GM18868 (cell line): ENCODE results near the gene RXFP1.

ENCODE experiments used
- ATAC-seq: cut with Tn5 transposase; IDR thresholded peaks from one replicate; pipeline ENCODE4 v1.9.1; 2021; ENCODE audit warnings: mild to moderate bottlenecking, moderate library complexity; ENCODE audit not compliant: unreplicated experiment

The RXFP1 gene

DNA sequence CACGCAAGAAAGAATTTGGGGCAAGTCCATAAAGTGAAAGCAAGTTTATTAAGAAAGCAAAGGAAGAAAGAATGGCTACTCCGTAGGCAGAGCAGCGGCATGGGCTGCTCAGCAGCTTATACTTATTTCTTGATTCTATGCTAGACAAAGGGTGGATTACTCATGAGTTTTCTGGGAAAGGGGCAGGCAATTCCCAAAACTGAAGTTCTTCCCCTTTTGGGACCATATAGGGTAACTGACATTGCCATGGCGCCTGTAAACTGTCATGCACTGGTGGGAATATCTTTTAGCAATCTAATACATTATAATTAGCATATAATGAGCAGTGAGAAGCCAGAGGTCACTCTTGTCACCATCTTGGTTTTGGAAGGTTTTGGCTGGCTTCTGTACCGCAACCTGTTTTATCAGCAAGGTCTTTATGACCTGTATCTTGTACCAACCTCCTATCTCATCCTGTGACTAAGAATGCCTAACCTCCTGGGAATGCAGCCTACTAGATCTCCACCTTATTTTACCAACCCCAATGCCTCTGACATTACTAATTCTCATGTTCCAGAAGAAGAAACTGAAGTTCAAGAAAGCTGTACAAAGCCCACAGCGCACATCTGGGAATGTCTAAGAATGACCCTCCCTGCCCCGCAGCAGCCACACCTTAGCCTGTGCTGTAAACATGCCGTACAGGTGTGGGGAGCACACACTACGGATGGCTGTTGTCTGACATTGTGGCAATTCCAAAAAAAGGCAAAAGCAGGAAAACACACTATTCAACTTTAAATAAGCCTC lies 18.6 kb downstream of the RXFP1 start:
- no peak for ATAC-seq

DNA sequence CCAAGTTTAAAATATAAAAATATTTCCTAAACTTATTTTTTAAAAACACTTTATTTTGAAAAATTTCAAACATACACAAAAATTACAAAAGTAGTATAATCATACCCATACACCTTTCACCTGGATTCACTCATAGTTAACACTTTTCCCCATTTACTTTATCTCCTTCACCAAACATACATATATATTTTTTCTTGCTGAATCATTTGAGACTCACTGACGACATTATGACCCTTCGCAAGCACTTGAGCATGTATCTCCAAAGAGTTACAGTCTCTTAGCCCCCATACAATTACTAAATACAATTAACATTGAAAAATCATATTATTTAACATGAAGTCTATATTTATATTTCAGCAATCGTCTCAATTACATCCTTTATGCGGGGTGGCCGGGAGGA lies 19.8 kb downstream of the RXFP1 start:
- no peak for ATAC-seq

DNA sequence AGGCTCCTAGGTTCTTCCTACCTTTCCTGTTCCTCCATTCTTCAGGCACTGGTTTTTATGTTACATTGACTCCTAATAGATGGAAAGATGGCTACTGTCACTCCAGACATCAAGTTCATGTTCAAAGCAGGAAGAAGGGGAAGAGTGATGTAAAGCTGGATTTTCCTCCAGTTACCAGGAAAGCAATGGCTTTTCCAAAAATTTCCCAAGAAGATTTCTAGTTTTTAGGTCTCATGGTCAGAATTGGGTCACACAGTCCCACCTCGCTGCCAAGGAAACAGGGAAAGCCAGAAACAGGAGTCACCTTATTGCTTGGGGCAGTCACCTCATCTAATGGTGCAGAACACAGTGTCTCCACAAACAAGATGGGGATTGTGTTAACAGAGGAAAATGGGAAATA lies 21.5 kb downstream of the RXFP1 start:
- no peak for ATAC-seq

DNA sequence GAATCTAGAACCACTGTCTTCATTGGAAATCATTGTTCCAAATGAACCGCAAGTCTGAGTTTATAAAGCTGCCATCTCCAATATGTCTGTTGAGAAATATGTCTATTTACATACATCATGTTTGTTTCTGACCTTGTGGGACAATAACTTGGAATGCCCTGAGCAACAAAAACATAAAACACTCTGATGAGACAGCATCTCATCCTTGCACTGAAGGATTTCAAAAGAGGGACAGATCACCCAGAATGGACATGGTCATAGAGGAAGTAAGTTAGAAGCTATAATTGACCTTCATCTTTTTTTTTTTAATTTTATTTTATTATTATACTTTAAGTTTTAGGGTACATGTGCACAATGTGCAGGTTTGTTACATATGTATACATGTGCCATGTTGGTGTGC lies 22.5 kb downstream of the RXFP1 start:
- no peak for ATAC-seq

DNA sequence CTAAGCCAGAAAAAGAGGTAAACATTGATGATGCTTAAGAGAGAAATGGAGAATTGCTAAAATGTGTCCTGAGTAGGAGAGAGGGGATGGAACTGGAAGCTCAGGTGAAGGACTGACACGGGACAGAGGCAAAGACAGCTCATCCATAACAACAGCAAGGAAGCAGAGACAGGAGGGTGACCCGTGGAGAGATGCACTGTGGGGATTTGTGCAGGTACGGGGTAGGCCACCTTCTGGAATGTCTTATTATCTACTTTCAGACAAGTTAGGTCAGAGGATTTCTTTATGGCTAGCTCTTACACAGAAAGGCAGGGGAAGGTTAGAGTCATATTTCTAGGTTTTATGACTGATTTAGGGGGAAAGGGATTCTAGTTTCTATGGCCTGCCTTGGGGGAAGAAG lies 31.7 kb downstream of the RXFP1 start:
- no peak for ATAC-seq

DNA sequence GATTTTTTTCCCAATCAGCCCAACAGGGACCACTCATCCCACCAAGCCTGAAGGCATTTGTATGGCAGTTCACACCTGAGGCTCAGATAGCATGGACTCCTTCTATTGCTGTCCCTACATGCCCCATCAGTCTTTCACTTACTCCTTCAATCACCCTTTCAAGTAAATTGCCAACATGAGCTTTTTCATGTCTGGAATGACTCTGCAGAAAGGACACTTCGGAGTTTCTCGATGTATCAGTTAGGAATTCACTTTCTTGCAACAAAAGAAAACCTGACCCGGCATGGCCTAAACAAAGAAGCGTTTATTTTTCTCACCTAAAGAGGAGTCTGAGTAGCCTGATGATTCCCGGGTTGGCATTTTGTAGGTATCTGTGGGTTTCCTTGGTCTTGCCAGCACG lies 38.6 kb downstream of the RXFP1 start:
- no peak for ATAC-seq

DNA sequence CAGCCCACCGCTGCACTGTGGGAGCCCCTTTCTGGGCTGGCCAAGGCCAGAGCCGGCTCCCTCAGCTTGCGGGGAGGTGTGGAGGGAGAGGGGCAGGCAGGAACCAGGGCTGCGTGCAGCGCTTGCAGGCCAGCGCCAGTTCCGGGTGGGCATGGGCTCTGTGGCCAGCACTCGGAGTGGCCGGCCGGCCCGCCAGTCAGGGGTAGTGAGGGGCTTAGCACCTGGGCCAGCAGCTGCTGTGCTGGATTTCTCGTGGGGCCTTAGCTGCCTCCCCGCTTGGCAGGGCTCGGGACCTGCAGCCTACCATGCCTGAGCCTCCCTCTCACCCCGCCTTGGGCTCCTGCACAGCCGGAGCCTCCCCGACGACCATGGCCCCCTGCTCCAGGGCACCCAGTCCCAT lies 45.2 kb downstream of the RXFP1 start:
- no peak for ATAC-seq

DNA sequence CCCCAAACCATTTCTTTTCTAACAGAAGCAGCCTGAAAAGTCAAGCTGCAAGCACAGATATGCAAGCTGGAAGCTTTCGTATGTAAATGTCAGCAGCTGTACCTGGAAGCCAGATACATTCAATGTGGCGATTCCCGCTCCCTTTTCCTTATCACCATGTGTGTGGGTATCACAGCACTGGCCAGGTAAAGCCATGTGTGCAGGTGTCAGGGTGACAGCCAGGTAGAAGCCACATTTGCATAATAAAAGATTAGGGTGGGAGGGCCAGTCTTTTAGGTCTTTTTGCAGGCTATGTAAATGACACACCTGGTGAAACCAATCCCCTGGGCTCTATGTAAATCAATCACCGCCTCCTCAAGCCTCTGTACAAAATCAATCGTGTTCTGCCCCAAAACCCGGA lies 50.1 kb downstream of the RXFP1 start:
- ATAC-seq, result no peak

DNA sequence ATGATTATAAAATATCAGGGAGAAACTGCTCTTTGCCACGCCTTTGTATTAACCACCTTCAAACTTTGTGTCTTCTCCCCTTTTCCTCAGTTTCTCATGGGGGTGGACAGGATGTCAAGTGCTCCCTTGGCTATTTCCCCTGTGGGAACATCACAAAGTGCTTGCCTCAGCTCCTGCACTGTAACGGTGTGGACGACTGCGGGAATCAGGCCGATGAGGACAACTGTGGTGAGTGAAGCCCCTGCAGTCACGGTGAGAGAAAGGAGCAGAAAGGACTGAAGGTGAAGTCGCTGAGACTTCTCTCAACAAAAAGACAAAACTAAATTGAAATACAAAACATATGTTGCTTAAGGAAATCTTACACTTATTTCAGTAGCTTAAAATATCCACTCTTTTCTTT lies 50.9 kb downstream of the RXFP1 start:
- ATAC-seq, result no peak

DNA sequence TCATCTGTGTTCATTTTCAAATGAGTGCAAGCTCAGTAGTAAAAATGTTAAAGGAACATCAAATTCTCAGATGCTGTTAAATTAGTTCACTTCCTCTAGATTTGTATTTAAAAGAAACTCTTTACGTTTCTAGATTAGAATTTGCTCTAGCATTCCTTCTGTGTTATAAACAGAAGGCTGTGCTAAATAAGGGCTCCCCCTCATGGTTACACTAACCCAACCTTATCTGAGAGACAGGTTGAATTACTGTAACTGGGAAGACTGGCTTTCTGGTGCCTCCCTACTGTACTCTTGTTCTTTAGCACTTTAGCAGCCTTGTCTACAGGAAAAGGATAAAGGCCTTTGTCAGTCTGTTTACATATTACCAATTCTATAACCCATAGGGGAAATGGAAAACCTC lies 56.8 kb downstream of the RXFP1 start:
- ATAC-seq, result no peak

DNA sequence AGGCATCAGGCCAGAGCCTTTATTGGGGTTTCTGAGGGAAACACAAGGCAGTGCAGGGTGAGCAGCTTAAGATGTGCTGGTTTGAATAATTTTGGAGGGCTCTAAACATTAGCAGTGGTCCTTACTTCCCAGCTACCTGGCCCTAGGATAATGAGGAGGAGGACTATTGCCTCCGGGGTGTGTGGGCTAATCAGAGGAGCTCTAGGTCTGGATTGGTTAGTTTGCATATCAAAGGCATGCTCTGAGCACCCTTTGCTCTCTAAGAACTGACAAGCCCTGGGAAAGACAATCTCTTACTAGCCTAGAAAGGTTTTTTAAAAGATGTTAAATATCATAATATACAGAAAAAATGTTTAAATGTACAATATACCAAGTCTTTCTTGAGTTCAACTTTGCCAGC lies 58.4 kb downstream of the RXFP1 start:
- ATAC-seq, result no peak

DNA sequence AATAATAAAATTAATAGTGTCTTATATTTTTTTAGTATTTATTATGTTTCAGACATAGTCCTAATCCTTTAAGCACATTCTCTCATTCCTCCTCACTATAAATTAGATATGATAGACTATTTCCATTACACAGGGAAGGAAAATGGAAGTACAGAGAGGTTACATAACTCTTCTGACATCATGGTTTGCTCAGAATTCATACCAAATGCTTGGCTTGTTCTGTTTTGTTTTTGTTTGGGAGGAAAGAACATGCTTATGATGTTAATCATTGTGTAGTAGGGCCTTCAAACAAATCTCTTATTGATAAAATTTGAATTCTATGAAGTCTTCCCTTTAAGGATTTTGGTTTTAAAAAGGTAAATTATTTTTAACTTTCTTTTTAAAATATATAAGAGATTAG lies 59.5 kb downstream of the RXFP1 start:
- no peak for ATAC-seq

DNA sequence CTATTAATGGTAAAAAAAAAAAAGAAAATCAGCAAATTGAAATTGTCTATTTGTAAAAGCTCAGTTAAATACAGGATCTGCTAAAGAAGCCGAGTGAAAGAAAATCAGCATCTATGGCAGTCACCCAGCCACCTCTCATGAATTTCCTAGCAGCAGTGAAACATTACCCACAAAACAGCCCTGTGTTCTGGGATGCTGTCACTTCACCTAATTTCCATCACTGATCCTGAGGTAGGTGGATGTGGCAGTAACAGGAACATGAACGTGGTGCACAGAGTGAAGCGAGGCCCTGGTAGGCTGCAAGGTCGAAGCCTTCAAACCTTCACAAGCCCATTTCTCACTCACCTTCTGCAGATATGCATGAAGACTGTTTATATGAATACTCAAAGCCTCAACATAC lies 65.2 kb downstream of the RXFP1 start:
- ATAC-seq, result no peak

DNA sequence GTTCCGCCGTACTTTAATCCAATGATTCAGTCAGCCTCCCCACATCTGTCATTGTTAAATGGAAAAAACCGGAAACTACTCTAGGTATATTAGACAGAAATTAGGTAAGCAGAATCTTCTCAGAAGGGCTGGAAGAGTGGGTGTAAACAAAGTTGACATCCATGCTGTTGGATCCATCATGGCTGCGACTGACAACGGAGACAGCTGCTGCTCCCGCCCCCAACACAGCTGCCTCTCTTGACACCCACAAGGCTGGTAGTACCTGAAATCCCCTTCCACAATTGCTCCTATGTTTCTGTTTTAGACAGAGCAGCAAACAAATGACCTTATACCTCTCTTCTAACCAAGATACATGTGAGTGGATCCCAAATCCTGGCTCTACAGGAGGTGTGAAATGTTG lies 66.6 kb downstream of the RXFP1 start:
- ATAC-seq, result no peak

DNA sequence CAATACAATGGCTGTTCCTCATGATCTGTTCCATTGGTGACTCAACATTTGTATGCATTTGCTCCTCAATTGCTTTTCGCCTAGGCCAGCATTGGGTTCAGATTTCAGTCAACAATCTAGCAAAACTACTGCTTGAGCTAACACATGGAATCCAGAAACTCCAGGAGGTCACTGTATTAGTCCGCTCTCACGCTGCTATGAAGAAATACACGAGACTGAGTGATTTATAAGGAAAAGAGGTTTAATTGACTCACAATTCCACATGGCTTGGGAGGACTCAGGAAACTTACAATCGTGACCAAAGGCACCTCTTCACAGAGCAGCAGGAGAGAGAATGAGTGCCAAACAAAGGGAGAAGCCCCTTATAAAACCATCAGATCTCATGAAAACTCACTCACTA lies 67.1 kb downstream of the RXFP1 start:
- no peak for ATAC-seq

DNA sequence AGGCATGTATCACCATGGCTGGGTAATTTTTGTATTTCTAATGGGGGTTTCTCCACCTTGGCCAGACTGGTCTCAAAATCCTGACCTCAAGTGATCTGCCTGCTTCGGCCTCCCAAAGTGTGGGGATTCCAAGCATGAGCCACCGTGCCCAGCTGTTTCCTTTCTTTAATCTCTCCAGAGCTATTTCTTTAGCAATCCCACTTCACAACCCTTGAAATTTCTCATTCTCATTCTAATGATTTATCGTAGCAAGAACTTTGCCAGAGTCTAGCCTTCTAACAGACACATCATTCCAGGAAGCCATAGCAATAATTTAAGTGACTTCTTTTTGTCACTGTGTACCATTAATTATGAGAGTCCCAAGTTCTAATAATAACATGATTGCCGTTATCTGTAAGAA lies 68.6 kb downstream of the RXFP1 start:
- no peak for ATAC-seq

DNA sequence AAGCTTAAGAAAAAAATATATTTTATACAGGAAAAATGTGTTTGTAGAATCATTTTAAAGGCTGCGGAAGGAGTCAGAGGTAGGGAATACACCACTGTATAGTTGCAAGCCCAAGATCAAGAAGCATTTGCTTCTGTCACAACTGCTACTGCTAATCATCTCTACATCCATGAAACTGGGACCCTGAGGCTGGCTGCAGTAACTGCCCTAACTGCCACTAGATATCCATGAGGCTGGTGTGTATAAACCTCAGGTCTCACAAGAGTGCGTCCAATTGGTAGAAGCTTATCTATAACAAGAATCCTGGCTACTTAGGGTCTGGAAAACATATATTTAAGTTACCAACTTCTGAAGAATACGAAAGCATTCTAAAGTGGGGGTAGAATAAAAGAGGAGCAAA lies 69.1 kb downstream of the RXFP1 start:
- no peak for ATAC-seq

DNA sequence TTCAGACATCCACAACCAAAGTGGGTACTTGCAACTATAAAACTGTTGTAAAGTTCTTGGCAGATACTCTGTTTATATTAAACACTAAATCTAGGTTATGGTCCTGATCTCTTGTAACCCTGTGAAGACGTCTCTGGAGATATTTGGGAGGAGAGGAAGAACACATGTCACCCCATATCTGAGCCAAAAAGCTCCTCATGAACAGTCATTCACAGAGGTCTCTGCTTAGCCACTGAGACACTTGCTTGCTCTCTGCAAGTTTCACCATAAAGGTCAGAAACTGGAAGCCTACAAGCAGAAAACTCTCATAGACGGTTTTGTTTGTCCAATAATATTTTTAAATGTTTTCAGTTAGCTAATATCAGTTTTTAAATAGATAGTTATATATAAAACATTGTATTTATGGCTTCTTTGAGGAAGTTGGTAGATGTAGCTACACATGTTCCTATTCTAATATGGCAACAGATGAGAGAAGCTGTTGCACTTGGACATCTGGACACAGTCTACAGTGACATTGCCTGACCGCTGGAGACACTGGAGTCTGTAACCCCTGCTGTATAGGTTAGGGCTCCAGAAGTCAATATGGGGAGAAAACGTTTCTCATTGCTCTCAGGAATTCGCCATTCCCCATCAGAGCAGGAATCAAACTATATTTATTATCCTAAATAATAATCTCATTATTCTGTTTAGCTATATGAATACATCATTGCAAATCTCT lies 76.4 kb downstream of the RXFP1 start:
- no peak for ATAC-seq

DNA sequence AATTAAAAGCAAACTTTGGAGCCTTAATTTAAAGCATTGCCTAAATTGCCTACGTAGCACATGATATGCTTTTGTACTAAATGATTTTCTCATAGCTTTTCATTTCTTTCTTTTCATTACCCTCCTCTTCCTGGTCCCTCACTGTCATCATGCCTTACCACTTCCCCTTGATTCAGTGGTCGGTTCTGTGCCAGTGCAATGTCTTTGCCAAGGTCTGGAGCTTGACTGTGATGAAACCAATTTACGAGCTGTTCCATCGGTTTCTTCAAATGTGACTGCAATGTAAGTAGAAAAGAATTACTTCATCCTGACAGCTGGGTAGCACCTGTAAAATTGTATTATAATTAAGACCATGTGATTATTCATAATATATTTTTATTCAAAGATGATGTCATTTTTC lies 77.5 kb downstream of the RXFP1 start:
- no peak for ATAC-seq

DNA sequence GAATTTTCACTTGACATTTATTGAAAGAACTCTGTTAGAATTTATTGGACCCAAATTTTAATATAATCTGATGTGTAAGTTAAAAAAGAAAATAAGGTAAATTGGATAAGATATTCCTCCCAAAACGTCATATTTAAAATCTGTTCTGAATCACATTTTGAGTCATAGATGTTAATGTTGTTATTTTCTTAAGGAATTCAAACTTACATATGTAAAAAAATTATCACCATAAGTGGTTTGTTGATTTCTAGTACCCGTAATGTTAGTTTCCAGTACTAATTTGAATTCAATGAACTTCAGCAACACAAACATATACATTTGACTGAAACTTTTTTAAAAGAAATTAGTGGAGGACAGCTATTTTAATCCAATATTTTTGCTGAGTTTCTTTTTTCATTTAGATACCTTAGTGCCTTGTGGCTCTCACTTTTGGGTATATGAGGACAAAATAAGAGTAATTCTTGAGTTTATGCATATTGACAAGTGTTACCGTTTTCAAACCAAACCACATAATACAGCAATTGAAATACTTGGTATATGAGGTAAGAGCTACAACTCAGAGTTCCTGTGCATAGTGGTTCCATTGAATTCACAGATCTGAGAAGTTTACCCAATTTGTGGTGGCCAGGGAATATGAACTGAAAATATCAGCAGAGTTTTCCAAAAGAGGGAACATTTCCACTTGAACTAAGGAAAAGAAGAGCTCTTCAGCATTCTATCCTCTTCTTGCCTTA lies 78.2 kb downstream of the RXFP1 start:
- ATAC-seq, result no peak

DNA sequence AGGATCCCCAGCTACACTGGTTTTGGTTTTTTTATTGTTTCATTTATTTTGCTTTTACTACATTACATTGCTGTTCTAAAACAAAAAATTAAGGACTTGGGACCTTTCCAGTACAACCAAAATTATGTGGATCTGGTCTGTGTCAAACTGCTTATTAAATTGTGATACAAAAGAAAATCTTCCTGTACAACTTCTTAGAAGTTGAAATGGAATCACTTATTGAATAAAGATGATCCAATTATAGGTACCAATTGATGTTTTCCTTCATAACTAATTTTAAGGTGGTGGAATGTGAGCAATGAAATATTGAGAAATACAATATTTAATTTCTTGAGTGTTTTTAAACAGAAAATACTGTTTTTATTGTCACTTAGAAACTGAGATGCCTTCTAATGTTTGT lies 82.7 kb downstream of the RXFP1 start:
- no peak for ATAC-seq

DNA sequence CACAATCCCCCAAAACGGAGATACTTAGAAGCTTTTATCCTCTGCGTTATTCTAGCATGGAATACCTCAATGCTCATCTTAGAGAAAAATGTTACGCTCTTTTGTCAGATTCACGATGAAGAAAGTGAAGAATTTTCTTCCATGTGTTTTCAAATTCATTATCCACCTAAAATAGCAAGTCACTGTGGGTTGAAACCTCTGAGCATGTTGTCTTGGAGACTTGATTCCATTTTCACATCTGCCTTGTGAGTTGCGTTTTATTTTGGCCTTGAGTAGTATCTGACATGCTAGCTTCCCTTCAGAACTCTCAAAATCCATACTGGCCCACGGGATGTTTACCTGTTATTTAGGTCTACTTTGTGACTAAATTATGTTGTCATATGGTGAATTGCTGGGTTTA lies 83.7 kb downstream of the RXFP1 start:
- no peak for ATAC-seq
